Measurements from ENCODE around the gene KCNK3.

GRCh38 chr2:26721115-26722032 is 28.9 kb downstream of the KCNK3 start:
- TF ChIP-seq, protein P1, sequence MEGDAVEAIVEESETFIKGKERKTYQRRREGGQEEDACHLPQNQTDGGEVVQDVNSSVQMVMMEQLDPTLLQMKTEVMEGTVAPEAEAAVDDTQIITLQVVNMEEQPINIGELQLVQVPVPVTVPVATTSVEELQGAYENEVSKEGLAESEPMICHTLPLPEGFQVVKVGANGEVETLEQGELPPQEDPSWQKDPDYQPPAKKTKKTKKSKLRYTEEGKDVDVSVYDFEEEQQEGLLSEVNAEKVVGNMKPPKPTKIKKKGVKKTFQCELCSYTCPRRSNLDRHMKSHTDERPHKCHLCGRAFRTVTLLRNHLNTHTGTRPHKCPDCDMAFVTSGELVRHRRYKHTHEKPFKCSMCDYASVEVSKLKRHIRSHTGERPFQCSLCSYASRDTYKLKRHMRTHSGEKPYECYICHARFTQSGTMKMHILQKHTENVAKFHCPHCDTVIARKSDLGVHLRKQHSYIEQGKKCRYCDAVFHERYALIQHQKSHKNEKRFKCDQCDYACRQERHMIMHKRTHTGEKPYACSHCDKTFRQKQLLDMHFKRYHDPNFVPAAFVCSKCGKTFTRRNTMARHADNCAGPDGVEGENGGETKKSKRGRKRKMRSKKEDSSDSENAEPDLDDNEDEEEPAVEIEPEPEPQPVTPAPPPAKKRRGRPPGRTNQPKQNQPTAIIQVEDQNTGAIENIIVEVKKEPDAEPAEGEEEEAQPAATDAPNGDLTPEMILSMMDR (IDR thresholded peaks at IDR 0.05) = no peak
- no peak for TF ChIP-seq POLR2A (IDR thresholded peaks at IDR 0.05)
